Chondrocyte (in vitro differentiated cells): ENCODE measurements around the gene ZNRF4. TPM values are rescaled to one million over a fixed set of nuclear protein-coding genes. Genes with fewer than 3 reads are reported as not detected.

Source experiments
- DNase-seq: peaks from one replicate; pipeline ENCODE4 v3.0.0; 2021; ENCODE audit warnings: mixed read lengths, low spot score
- H3K27ac Mint-ChIP-seq: one replicate; pipeline ENCODE4 v1.8.0; 2021; ENCODE audit warnings: mild to moderate bottlenecking, moderate library complexity, mixed read lengths; ENCODE audit not compliant: unreplicated experiment
- H3K27me3 Mint-ChIP-seq: 2 replicates; pipeline ENCODE4 v1.8.0; 2021; ENCODE audit warnings: low read depth, mixed read lengths
- H3K36me3 Mint-ChIP-seq: 2 replicates; pipeline ENCODE4 v1.8.0; 2021; ENCODE audit warnings: low read depth, mixed read lengths
- H3K4me1 Mint-ChIP-seq: 2 replicates; pipeline ENCODE4 v1.8.0; 2021; ENCODE audit warnings: low read depth, mild to moderate bottlenecking, mixed read lengths
- H3K4me3 Mint-ChIP-seq: one replicate; pipeline ENCODE4 v1.8.0; 2021; ENCODE audit warnings: mild to moderate bottlenecking, moderate library complexity, mixed read lengths; ENCODE audit not compliant: unreplicated experiment
- H3K9me3 Mint-ChIP-seq: 2 replicates; pipeline ENCODE4 v1.8.0; 2021; ENCODE audit warnings: low read depth, mixed read lengths
- CTCF ChIP-seq: fragments of 200-600 bp; sonication (generic); IDR thresholded peaks from 2 replicates; pipeline ENCODE4 v1.5.0; 2021; ENCODE audit warnings: antibody characterized with exemption, mild to moderate bottlenecking, moderate library complexity
- total RNA-seq: library from RNA; stranded (reverse); gene quantifications from 3 replicates; pipeline ENCODE4 v1.2.1, GENCODE V29; 2021

Gene ZNRF4
- total RNA-seq, 1 donor from 2014 or later = not detected

- Mint-ChIP-seq H3K36me3 (no peaks in the 10 kb centered on the region), H3K4me3 (no peak overlapping the region), H3K9me3 (no peaks in the 10 kb centered on the region), H3K4me1 (peaks cover 3% of the 10 kb centered on the region), H3K27me3 (peaks cover 24% of the 10 kb centered on the region), H3K27ac (no peak overlapping the region)
- TF ChIP-seq CTCF = no peak
- no peak for DNase-seq
Observed at GRCh38 chr19:5444431-5444830, 10.8 kb upstream of the ZNRF4 start.

GRCh38 chr19:5445071-5445470 is 10.1 kb upstream of the ZNRF4 start:
- TF ChIP-seq CTCF = no peak
- Mint-ChIP-seq H3K4me1 (peaks cover 3% of the 10 kb centered on the region), H3K9me3 (no peaks in the 10 kb centered on the region), H3K4me3 (no peak overlapping the region), H3K27me3 (peaks cover 28% of the 10 kb centered on the region), H3K36me3 (no peaks in the 10 kb centered on the region), H3K27ac (no peak overlapping the region)
- no peak for DNase-seq

DNA sequence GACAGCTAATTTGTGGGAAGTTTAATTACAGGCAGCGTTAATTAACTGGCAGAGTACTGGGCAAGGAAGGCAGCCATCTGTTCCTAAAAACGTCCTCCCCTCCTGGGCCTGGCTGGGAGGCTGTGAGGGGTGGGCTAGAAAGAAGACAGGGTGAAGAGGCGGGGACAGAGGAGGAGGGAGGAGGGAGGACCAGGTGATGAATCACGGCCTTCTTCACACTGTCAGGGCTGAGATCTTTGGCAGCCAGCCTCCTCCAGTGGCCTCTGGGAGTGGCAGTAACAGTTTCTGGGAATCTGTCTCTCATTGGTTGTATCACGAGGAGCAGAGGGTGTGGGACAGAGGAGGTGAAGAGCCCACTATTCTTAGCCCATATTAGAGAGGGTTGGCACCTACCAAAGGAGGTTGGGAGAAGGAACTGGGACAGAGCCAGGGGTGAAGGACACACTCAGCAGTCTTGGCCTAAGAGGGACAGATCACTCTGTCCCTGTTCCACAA is 9.6 kb upstream of the ZNRF4 start:
- no peak overlapping the region for H3K27ac Mint-ChIP-seq
- TF ChIP-seq CTCF = no peak
- no peak overlapping the region for H3K4me3 Mint-ChIP-seq
- peaks cover 31% of the 10 kb centered on the region for H3K27me3 Mint-ChIP-seq
- peaks cover 3% of the 10 kb centered on the region for H3K4me1 Mint-ChIP-seq
- H3K36me3 Mint-ChIP-seq = no peaks in the 10 kb centered on the region
- no peaks in the 10 kb centered on the region for H3K9me3 Mint-ChIP-seq
- DNase-seq = no peak

GRCh38 chr19:5447700-5448311 is 7.4 kb upstream of the ZNRF4 start:
- TF ChIP-seq CTCF = no peak
- H3K4me1 Mint-ChIP-seq = peaks cover 3% of the 10 kb centered on the region
- H3K4me3 Mint-ChIP-seq = no peak overlapping the region
- peaks cover 30% of the 10 kb centered on the region for H3K27me3 Mint-ChIP-seq
- no peaks in the 10 kb centered on the region for H3K36me3 Mint-ChIP-seq
- no peak for DNase-seq
- no peaks in the 10 kb centered on the region for H3K9me3 Mint-ChIP-seq
- H3K27ac Mint-ChIP-seq = no peak overlapping the region

- Mint-ChIP-seq H3K4me3 (no peak overlapping the region), H3K9me3 (no peaks in the 10 kb centered on the region), H3K36me3 (no peaks in the 10 kb centered on the region), H3K4me1 (peaks cover 3% of the 10 kb centered on the region), H3K27me3 (peaks cover 30% of the 10 kb centered on the region), H3K27ac (no peak overlapping the region)
- no peak for DNase-seq
- no peak for TF ChIP-seq CTCF
Observed at GRCh38 chr19:5448374-5448773, 6.8 kb upstream of the ZNRF4 start.
